ENCODE measurements around the gene BRWD1. TPM values are rescaled to one million over a fixed set of nuclear protein-coding genes. Genes with fewer than 3 reads are reported as not detected.
A peak's percentile ranks its signal among the peaks of the same experiment; 100 is the strongest.

BRWD1 gene
- total and polyA plus RNA-seq, 2 experiments from 2014 or later, result 32.6 to 62.8 TPM

- peaks cover 27% of the 10 kb centered on the region for H3K36me3 ChIP-seq
- TF ChIP-seq CTCF (IDR thresholded peaks at IDR 0.05; ENCODE audit: low read depth, low read length), result no peak
- H3K27ac ChIP-seq, result peak overlapping the region; percentile 60
- no peaks in the 10 kb centered on the region for H3K4me1 ChIP-seq (ENCODE audit: low read depth)
- no peak overlapping the region for H3K4me3 ChIP-seq
- no peaks in the 10 kb centered on the region for H3K27me3 ChIP-seq
- no peak for DNase-seq (ENCODE audit: low read depth in 1 of 2, low spot score in 1 of 2)
- no peaks in the 10 kb centered on the region for H3K9me3 ChIP-seq (ENCODE audit: low read depth)
These were observed 25.8 kb upstream of the BRWD1 start for GRCh38 chr21:39339231-39339630.

GRCh38 chr21:39336457-39337008 is 23.1 kb upstream of the BRWD1 start:
- no peak for DNase-seq (ENCODE audit: low read depth in 1 of 2, low spot score in 1 of 2)
- Histone ChIP-seq H3K27ac (no peak overlapping the region), H3K4me3 (no peak overlapping the region), H3K36me3 (peaks cover 6% of the 10 kb centered on the region), H3K9me3 (ENCODE audit: low read depth) (no peaks in the 10 kb centered on the region), H3K27me3 (no peaks in the 10 kb centered on the region), H3K4me1 (ENCODE audit: low read depth) (peaks cover 10% of the 10 kb centered on the region)
- TF ChIP-seq CTCF (IDR thresholded peaks at IDR 0.05; ENCODE audit: low read depth, low read length), result no peak

- Histone ChIP-seq H3K27me3 (no peaks in the 10 kb centered on the region), H3K9me3 (ENCODE audit: low read depth) (no peaks in the 10 kb centered on the region), H3K27ac (no peak overlapping the region), H3K4me1 (ENCODE audit: low read depth) (peaks cover 10% of the 10 kb centered on the region), H3K36me3 (no peaks in the 10 kb centered on the region), H3K4me3 (no peak overlapping the region)
- no peak for TF ChIP-seq CTCF (IDR thresholded peaks at IDR 0.05; ENCODE audit: low read depth, low read length)
- DNase-seq (ENCODE audit: low read depth in 1 of 2, low spot score in 1 of 2), result no peak
These were observed 21.2 kb upstream of the BRWD1 start for GRCh38 chr21:39334611-39335010.

GRCh38 chr21:39332175-39332574 is 18.7 kb upstream of the BRWD1 start:
- TF ChIP-seq CTCF (IDR thresholded peaks at IDR 0.05; ENCODE audit: low read depth, low read length), result no peak
- H3K4me1 ChIP-seq (ENCODE audit: low read depth), result peaks cover 10% of the 10 kb centered on the region
- no peaks in the 10 kb centered on the region for H3K27me3 ChIP-seq
- peak in 1 of 2 donors; percentile 46 for DNase-seq (ENCODE audit: low read depth in 1 of 2, low spot score in 1 of 2)
- peak overlapping the region; percentile 71 for H3K27ac ChIP-seq
- H3K36me3 ChIP-seq, result no peaks in the 10 kb centered on the region
- H3K9me3 ChIP-seq (ENCODE audit: low read depth), result no peaks in the 10 kb centered on the region
- H3K4me3 ChIP-seq, result no peak overlapping the region

GRCh38 chr21:39330001-39330400 is 16.6 kb upstream of the BRWD1 start:
- peaks cover 10% of the 10 kb centered on the region for H3K4me1 ChIP-seq (ENCODE audit: low read depth)
- no peak for TF ChIP-seq CTCF (IDR thresholded peaks at IDR 0.05; ENCODE audit: low read depth, low read length)

More at GRCh38 chr21:39330001-39330400, 16.6 kb upstream of the BRWD1 start:
- Histone ChIP-seq H3K27me3 (no peaks in the 10 kb centered on the region), H3K36me3 (no peaks in the 10 kb centered on the region), H3K9me3 (ENCODE audit: low read depth) (no peaks in the 10 kb centered on the region), H3K4me3 (no peak overlapping the region), H3K27ac (no peak overlapping the region)
- no peak for DNase-seq (ENCODE audit: low read depth in 1 of 2, low spot score in 1 of 2)
